IPS-20b (cell line): ENCODE measurements around the gene PNPLA7.
"Not testable (repeated sequence)": the region's sequence is repeated elsewhere in the genome, so short reads cannot be mapped to it uniquely, and the experiment has no call there.

Experiments used
- H3K27ac ChIP-seq: one replicate; pipeline ENCODE4 v1.5.1; 2013; ENCODE audit warnings: low read length
- H3K27me3 ChIP-seq: 2 replicates; pipeline ENCODE4 v1.6.1; 2013; ENCODE audit warnings: mild to moderate bottlenecking, low read length, inconsistent platforms; ENCODE audit not compliant: insufficient read depth
- H3K36me3 ChIP-seq: 2 replicates; pipeline ENCODE4 v1.6.1; 2013; ENCODE audit warnings: low read depth, mild to moderate bottlenecking, inconsistent platforms, low read length, moderate library complexity; ENCODE audit not compliant: insufficient read depth
- H3K4me1 ChIP-seq: 2 replicates; pipeline ENCODE4 v1.6.1; 2013; ENCODE audit warnings: mild to moderate bottlenecking, control low read depth, inconsistent platforms, low read length, moderate library complexity; ENCODE audit not compliant: insufficient read depth
- H3K4me3 ChIP-seq: 2 replicates; pipeline ENCODE4 v1.5.1; 2013; ENCODE audit warnings: mild to moderate bottlenecking, low read length, inconsistent platforms
- H3K9ac ChIP-seq: 2 replicates; pipeline ENCODE4 v1.6.1; 2013; ENCODE audit warnings: low read depth, mild to moderate bottlenecking, inconsistent platforms, low read length, moderate library complexity
- H3K9me3 ChIP-seq: 2 replicates; pipeline ENCODE4 v1.6.1; 2013; ENCODE audit warnings: mild to moderate bottlenecking, low read depth, low read length, inconsistent platforms; ENCODE audit not compliant: insufficient read depth

PNPLA7 gene

GRCh38 chr9:137477778-137478612 lies 72.2 kb downstream of the PNPLA7 start:
- Histone ChIP-seq H3K27ac (no peak overlapping the region), H3K9me3 (peaks cover 8% of the 10 kb centered on the region), H3K4me1 (no peaks in the 10 kb centered on the region), H3K27me3 (no peaks in the 10 kb centered on the region), H3K4me3 (no peak overlapping the region), H3K36me3 (no peaks in the 10 kb centered on the region), H3K9ac (no peak overlapping the region)

- Histone ChIP-seq H3K27me3 (no peaks in the 10 kb centered on the region), H3K4me3 (no peak overlapping the region), H3K9me3 (peaks cover 8% of the 10 kb centered on the region), H3K27ac (no peak overlapping the region), H3K36me3 (no peaks in the 10 kb centered on the region), H3K4me1 (no peaks in the 10 kb centered on the region), H3K9ac (no peak overlapping the region)
Observed at GRCh38 chr9:137476856-137477255, 73.3 kb downstream of the PNPLA7 start.

- H3K4me1 ChIP-seq: no peaks in the 10 kb centered on the region
- H3K4me3 ChIP-seq: no peak overlapping the region
- peaks cover 8% of the 10 kb centered on the region for H3K9me3 ChIP-seq
- H3K27ac ChIP-seq: no peak overlapping the region
- H3K36me3 ChIP-seq: no peaks in the 10 kb centered on the region
- H3K9ac ChIP-seq: no peak overlapping the region
- no peaks in the 10 kb centered on the region for H3K27me3 ChIP-seq
Observed at GRCh38 chr9:137475666-137476065, 74.5 kb downstream of the PNPLA7 start.

GRCh38 chr9:137474271-137474670 lies 75.9 kb downstream of the PNPLA7 start:
- H3K9ac ChIP-seq: no peak overlapping the region
- no peak overlapping the region for H3K4me3 ChIP-seq
- no peaks in the 10 kb centered on the region for H3K36me3 ChIP-seq
- H3K9me3 ChIP-seq: peaks cover 8% of the 10 kb centered on the region
- H3K4me1 ChIP-seq: no peaks in the 10 kb centered on the region
- no peak overlapping the region for H3K27ac ChIP-seq
- no peaks in the 10 kb centered on the region for H3K27me3 ChIP-seq

GRCh38 chr9:137470785-137471184 lies 79.4 kb downstream of the PNPLA7 start:
- Histone ChIP-seq H3K4me1 (no peaks in the 10 kb centered on the region), H3K27ac (no peak overlapping the region), H3K4me3 (no peak overlapping the region), H3K36me3 (no peaks in the 10 kb centered on the region), H3K27me3 (no peaks in the 10 kb centered on the region), H3K9me3 (peaks cover 3% of the 10 kb centered on the region), H3K9ac (no peak overlapping the region)

GRCh38 chr9:137467896-137468295 lies 82.3 kb downstream of the PNPLA7 start:
- H3K9ac ChIP-seq: no peak overlapping the region

GRCh38 chr9:137467161-137467581 lies 83.0 kb downstream of the PNPLA7 start:
- Histone ChIP-seq H3K36me3 (no peaks in the 10 kb centered on the region), H3K4me1 (no peaks in the 10 kb centered on the region)

More at GRCh38 chr9:137467896-137468295, 82.3 kb downstream of the PNPLA7 start:
- Histone ChIP-seq H3K27me3 (peaks cover 3% of the 10 kb centered on the region), H3K27ac (no peak overlapping the region), H3K9me3 (no peaks in the 10 kb centered on the region), H3K4me3 (no peak overlapping the region), H3K4me1 (no peaks in the 10 kb centered on the region), H3K36me3 (no peaks in the 10 kb centered on the region)

GRCh38 chr9:137466389-137467085 lies 83.7 kb downstream of the PNPLA7 start:
- not testable (repeated sequence) for H3K4me1 ChIP-seq, H3K9me3 ChIP-seq, H3K4me3 ChIP-seq, H3K9ac ChIP-seq, H3K27ac ChIP-seq, H3K36me3 ChIP-seq
- H3K27me3 ChIP-seq: peaks cover 14% of the 10 kb centered on the region

More at GRCh38 chr9:137467161-137467581, 83.0 kb downstream of the PNPLA7 start:
- Histone ChIP-seq H3K9me3 (no peaks in the 10 kb centered on the region), H3K27me3 (peaks cover 10% of the 10 kb centered on the region), H3K4me3 (no peak overlapping the region), H3K9ac (no peak overlapping the region), H3K27ac (no peak overlapping the region)

GRCh38 chr9:137465720-137466388 lies 84.3 kb downstream of the PNPLA7 start:
- Histone ChIP-seq H3K4me3 (no peak overlapping the region), H3K4me1 (no peaks in the 10 kb centered on the region), H3K27ac (no peak overlapping the region), H3K9me3 (no peaks in the 10 kb centered on the region), H3K36me3 (no peaks in the 10 kb centered on the region), H3K9ac (no peak overlapping the region), H3K27me3 (peaks cover 20% of the 10 kb centered on the region)

- Histone ChIP-seq H3K4me1 (no peaks in the 10 kb centered on the region), H3K9ac (no peak overlapping the region), H3K27ac (no peak overlapping the region), H3K27me3 (peaks cover 27% of the 10 kb centered on the region), H3K9me3 (no peaks in the 10 kb centered on the region), H3K36me3 (no peaks in the 10 kb centered on the region), H3K4me3 (no peak overlapping the region)
Observed at GRCh38 chr9:137465000-137465719, 85.0 kb downstream of the PNPLA7 start.

GRCh38 chr9:137464291-137464999 lies 85.8 kb downstream of the PNPLA7 start:
- Histone ChIP-seq H3K9me3 (no peaks in the 10 kb centered on the region), H3K27me3 (peaks cover 28% of the 10 kb centered on the region), H3K27ac (no peak overlapping the region), H3K4me3 (no peak overlapping the region), H3K9ac (no peak overlapping the region), H3K36me3 (no peaks in the 10 kb centered on the region), H3K4me1 (no peaks in the 10 kb centered on the region)
